GM20431 (cell line): Measurements from ENCODE around the gene FSTL3.

Source experiments
- in situ Hi-C: fragments of 300-500 bp; cut with MseI, MboI; formaldehyde crosslinking; loops from one replicate; pipeline ENCODE4 v1.15.0; 2020; ENCODE audit warnings: low sequenced_read_pairs; ENCODE audit not compliant: unreplicated experiment

Gene FSTL3

DNA sequence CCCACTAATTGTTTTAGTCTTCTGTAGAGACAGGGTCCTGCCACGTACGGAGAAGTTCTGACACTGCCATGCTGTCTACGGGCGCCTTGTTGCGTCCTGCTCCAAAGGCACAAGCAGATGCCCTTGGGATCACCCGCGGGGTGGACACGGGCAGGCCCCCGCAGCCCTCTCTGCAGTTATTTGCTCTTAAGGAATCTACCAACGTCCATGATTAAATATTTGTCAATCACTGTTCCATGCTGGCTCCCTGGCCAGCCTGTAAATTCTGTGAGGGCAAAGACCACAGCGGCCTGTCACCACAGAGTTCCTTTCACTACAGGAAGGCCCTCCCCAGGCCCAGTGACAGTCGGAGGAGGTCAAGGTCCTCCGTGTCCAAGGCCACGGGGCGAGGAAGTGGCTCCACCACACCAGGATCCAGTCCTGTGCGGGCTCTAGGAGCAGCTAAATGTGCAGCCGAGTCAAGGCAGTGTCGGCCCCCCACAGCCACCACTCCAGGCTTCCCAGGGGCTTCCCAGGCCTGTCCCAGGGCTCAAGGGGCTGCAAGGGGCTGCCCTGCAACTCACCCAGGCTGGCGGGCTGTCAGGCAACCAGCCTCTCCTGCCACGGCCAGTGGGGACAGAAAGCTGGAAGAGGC, 15.3 kb upstream of the FSTL3 start:
- in situ Hi-C loops = loop anchor here (10.0 kb wide), 1 partner anchor 74 kb away; no protein-coding TSS in a partner anchor

DNA sequence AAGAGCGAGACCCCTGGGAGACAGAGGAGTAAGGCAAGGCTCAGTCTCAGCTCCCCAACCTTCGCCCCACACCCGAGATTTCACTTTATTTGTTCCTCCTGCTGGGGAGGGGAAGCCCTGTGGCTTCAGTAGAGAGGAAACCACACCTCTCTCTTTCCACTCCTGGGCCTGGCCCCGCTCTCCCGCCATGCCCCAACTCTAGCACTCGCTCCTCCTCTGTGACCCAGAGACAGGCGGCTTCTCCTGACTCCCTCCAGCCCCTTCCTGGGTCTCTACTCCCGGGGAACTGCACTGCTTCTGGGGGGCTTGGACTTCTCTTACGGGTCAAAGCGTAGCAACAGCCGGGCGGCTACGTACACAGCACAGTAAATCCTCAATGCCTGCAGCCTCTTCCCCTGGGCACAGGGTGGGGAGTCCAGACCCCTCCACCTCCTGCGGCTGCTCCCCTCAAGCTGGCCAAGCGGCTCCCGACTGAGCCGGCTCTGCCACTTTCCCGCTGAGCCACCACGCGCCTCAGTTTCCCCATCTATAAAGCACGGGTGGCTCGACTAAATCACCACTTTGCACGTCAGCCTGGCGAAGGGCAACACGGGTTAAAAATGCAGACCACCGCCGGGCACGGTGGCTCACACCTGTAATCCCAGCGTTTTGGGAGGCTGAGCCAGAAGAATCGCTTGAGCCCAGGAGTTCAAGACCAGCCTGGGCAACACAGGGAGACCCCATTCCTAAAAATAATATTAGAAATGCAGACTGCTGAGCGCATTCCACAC, 14.6 kb upstream of the FSTL3 start:
- in situ Hi-C loops = loop anchor here (10.0 kb wide), 1 partner anchor 73 kb away; no protein-coding TSS in a partner anchor

DNA sequence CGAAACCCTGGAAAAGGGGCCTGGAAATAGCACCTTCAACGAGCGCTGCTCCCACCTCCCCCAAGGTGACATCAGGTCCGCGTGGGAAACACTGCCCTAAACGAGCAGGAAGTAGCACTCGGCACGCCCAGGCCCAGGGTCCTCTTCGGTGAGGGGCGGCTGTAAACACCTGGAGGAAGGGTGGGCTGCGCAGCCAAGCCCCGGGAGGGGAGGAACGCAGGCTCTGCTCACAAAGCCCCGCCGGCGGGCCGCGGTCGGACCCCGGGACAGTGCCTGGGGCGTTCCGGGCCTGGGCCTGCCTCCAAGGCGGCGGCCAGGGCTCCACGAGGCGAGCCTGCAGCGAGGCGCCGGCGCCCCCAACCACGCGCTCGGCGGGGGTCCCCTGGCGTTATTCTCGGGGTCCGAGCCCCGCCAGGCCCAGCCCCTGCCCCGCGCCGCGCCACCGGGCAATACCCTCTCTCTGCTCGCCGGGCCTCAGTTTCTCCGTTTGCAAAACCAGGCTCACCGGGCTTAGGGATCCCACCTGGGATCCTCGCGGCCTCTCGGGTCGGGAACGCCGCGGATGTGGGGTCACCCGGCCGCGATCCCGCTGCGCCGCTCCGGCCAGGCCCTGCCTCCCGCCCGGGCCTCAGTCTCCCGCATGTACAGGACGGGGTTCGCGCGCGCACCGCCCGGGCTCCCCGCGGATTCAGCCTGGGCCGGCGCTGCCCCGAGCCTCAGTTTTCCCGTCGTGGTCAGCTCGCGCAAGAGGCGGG, 13.8 kb upstream of the FSTL3 start:
- in situ Hi-C loops = loop anchor here (10.0 kb wide), 1 partner anchor 72 kb away; no protein-coding TSS in a partner anchor

DNA sequence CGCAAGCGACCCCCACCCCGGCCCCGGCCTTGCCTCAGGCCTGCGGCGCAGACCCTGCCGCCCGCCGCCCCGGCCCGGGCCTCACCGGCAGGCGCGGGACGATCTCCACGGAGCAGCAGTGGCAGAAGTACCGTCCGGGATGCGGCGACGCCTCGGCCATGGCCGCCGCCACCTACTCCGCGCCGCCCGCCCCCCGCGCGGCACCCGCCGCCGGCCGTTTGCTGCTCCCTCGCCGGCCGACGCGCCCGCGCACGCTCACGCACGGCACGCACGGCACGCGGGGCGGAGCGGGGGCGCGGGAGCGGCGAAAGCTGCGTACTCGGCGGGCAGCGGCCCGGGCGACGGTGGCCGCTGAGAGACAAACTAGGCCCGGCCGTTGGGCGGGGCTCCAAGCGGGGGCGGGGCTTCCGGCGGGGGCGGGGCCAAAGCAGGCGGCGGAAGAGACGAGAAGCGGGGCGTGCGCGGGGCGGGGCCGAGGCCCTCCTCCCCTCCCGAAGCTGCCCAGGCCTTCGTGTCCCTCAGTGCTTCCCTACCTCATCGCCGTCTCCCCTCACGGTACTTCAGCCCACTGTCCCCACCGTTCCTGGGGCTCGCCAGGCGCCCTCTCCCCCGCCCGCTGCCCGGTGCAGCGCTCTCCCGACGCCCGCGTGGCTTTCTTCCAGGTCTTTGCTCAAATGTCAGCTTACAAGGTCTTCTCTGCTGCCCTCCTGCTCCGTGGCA, 13.1 kb upstream of the FSTL3 start, which contains the start of gene RNF126:
TSS of gene RNF126 (minus strand) at position 253 of the 720 bp plus-strand sequence. CDS start at position 160, 93 bp downstream.
- in situ Hi-C loops = loop anchor here (10.0 kb wide), 1 partner anchor 72 kb away; no protein-coding TSS in a partner anchor

DNA sequence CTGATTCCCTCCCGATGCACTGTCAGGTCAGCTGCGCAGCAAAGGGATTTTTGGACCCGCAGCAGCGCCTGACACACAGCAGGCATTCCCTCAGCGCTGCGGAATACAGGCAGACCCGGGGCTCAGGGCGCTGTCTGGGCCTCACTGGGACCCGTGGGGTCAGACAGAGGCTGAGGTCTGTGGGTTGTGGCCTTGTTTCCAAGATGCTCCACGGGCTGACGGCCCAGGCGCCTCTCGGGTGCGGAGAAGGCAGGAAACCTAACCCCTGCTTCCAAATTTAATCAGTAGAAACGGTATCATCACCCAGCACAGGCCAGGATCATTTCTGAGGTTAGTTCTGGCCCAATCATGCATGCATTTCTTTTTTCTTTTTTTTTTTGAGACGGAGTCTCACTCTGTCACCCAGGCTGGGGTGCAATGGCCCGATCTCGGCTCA, 12.5 kb upstream of the FSTL3 start:
- in situ Hi-C loops = loop anchor here (10.0 kb wide), 1 partner anchor 71 kb away; no protein-coding TSS in a partner anchor

DNA sequence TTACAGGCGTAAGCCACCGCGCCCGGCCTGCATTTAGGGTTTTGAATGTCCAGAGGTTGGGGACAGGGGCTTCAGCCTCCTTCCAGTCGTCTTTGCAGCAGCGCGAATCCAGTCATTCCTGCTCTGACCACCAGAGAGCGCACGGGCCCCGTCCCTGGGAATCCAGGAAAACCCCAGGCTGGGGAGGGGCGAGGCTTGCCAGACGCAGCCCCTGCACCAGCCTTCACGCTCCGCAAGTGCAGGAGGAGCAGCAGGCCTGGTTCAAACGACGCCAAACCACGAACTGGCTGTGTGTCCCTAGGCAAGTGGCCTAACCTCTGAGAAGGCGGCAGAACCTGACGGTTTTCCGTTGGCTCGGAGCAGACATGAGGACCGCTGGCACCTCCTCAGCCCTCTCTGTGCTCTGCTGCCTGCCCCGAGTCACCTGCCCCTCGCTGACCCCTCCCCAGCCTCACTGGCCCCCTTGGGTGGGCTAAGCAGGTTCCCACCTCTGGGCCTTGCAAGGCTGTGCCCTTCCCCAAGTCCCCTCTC, 11.2 kb upstream of the FSTL3 start:
- in situ Hi-C loops = loop anchor here (10.0 kb wide), 1 partner anchor 70 kb away; no protein-coding TSS in a partner anchor

DNA sequence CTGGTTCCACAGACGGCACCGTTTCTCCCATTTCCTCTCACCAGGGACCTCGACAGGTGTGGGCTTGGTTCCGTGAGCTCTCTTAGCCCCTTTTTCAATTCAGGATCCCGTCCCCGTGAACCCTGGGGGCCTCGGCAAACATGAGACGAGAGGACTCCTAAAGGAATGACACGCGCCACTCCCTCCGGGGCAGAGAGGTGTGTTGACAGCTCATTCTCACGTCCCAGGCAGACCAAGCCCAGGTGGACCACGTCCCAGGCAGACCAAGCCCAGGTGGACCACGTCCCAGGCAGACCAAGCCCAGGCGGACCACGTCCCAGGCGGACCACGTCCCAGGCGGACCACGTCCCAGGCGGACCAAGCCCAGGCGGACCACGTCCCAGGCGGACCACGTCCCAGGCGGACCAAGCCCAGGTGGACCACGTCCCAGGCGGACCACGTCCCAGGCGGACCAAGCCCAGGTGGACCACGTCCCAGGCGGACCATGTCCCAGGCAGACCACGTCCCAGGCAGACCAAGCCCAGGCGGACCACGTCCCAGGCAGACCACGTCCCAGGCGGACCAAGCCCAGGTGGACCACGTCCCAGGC, 9.1 kb upstream of the FSTL3 start:
- in situ Hi-C loops = loop anchor here (10.0 kb wide), 1 partner anchor 68 kb away; no protein-coding TSS in a partner anchor

DNA sequence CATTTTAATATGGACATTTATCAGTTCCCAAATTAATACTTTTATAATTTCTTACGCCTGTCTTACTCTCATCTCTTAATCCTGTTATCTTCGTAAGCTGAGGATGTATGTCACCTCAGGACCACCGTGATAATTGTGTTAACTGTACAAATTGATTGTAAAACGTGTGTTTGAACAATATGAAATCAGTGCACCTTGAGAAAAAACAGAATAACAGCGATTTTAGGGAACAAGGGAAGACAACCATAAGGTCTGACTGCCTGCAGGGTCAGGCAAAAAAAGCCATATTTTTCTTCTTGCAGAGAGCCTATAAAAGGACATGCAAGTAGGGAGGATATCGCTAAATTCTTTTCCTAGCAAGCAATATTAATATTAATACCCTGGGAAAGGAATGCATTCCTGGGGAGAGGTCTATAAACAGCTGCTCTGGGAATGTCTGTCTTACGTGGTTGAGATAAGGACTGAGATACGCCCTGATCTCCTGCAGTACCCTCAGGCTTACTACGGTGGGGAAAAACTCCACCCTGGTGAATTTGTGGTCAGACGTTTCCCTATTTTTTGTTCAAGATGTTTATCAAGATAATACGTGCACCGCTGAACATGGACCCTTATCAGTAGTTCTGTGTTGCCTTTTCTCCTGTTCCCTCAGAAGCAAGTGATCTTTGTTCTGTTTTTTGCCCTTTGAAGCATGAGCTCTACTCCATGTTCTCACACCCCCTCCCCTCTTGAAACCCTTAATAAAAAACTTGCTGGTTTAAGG, 7.3 kb upstream of the FSTL3 start:
- in situ Hi-C loops = loop anchor here (10.0 kb wide), 1 partner anchor 66 kb away; no protein-coding TSS in a partner anchor

DNA sequence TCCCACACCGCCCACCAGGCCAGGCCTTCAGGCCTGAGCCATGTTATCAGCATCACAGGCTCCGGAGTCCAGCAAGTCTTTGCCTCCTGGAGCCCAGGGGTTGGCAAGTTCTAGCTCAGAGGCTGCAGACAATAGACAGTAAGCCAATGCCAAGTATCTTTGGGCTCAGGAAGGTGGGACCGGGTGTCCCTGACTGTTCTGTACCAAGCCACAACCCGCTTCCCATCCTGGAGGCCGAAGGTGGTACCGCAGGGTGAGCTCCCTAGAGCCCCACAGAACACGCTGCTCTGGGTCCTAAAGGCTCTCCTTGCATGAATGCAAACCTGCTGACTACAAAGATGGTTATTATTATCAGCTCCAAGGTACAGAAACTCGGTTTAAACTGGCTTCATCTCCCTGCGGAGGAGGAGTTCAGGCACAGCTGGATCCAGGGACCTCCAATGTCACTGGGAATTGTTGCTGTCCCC, 5.5 kb upstream of the FSTL3 start:
- in situ Hi-C loops = no loop called here

DNA sequence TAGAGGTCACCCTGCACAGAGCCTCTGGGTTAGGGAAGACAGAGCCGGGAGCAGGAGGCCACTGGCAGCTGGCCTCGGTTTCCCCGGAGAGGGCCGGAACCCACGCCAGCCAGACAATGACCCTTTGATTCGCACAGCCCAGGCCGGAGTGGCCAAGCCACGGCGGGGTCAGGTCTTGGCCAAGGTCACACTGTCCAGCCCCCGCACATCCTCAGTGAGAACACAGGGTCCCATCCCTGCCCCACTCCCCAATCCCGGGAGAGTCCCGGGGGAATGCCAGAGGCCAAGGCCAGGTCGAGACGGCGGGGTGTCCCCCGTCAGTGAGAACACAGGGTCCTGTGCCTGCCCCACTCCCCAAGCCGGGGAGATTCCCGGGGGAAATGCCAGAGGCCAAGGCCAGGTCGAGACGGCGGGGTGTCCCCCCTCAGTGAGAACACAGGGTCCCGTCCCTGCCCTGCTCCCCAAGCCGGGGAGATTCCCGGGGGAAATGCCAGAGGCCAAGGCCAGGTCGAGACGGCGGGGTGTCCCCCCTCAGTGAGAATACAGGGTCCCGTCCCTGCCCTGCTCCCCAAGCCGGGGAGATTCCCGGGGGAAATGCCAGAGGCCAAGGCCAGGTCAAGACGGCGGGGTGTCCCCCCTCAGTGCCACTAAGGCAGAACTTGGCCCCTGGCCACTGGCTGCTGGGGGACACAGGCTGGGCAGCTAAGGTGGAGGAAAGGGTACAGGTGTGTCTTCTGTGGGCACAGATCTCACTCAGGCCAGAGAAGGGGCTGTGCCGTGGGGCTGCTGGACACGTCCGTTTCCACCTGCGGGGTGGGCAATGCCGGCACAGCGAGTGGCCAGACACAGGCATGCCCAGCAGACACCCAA, 1.7 kb upstream of the FSTL3 start:
- in situ Hi-C loops = no loop called here

DNA sequence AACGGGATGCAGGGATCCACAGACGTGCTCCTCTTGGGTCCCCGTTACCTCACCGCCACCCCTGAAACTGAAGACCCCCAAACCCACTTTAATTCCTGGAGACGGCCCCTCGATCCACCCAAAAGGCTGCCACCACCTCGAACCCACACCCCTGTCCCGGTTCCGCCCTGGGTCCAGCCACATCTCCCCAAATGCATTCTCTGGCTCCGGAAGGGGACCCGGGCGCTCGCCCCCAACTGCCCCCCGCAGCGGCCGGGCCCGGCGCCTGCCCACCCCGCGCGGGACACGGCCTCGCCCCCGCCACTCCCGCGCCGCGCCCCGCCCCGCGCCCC, 219 bp upstream of the FSTL3 start:
- in situ Hi-C loops = no loop called here

DNA sequence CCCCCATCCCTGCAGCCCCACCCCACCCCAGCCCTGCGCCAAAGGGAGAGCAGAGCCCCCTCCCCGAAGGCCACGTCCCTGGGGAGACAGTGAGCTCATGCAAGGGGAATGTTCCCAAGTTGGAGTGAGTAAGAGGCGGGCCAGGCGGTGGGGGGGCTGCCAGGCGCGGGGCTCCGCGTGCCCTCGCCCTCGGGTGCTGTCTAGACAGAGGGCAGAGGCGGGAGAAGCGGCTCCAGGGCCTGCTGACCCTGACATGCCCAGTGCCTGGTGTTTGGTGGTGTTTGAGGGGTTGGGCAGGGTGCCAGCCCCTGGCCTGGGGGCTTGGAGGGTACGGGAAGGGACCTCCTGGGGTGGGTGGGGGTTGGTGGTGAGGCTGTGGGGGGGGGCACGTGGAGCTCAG, 1.0 kb downstream of the FSTL3 start:
- in situ Hi-C loops = no loop called here

DNA sequence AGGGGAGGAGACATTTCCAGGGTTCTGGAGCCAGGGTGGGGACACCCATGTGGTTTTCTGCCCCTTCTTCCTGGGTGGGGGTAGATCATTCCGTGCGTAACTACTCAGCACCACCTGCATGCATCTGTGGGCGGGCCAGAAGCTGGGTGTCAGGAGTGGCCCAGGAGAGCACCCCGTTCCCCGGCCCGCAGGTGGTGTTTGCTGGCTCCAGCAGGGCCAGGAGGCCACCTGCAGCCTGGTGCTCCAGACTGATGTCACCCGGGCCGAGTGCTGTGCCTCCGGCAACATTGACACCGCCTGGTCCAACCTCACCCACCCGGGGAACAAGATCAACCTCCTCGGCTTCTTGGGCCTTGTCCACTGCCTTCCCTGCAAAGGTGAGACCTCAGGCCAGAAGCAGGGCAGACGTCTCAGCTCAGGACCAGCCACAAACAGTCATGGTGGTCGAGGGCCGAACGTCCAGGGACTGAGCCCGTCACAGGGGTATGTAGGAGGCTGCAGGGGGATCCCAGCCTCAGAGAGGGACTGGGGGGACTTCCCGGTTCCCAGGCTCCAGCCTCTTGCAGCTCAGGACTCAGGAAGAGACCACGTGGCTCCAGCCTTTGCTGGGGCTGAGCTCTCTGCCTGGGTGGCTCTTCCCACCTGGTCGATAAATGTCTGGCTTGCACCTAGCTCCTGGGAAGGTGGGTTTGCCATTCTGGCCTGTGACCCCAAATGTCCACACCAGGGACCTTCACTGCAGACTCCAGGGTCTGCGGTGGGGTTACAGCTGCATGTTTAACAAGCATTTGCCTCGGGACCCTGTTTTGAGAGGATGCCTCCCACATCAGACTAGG, 1.6 kb downstream of the FSTL3 start:
- in situ Hi-C loops = no loop called here

DNA sequence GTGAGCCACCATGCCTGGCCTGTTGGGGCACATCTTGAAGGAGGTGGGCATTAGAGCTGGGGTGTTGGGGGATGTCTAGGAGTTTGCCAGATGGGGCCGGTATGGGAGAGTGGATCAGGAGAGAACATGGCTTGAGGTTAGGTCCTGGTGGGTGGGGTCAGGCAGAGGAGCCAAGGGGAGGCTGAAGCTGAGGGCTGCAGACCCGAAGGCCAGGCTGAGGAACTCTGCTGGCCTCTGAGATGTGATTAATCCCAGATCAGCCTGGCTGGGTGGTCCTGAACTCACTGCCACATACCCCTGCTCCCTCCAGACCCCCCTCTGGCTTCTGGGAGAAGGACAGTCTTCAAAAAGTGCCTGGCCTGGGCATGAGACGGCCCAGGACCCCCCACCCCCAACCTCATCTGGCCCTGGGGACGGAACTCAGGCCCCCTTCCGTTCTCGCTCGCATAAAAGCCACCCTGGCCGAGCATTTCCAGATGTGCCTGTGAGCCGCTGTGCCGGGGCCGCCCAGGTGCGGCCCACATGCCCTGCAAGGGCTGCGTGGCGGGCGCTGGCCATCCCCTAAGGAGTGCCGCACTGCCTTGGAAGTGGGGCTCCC, 2.7 kb downstream of the FSTL3 start:
- in situ Hi-C loops = no loop called here

DNA sequence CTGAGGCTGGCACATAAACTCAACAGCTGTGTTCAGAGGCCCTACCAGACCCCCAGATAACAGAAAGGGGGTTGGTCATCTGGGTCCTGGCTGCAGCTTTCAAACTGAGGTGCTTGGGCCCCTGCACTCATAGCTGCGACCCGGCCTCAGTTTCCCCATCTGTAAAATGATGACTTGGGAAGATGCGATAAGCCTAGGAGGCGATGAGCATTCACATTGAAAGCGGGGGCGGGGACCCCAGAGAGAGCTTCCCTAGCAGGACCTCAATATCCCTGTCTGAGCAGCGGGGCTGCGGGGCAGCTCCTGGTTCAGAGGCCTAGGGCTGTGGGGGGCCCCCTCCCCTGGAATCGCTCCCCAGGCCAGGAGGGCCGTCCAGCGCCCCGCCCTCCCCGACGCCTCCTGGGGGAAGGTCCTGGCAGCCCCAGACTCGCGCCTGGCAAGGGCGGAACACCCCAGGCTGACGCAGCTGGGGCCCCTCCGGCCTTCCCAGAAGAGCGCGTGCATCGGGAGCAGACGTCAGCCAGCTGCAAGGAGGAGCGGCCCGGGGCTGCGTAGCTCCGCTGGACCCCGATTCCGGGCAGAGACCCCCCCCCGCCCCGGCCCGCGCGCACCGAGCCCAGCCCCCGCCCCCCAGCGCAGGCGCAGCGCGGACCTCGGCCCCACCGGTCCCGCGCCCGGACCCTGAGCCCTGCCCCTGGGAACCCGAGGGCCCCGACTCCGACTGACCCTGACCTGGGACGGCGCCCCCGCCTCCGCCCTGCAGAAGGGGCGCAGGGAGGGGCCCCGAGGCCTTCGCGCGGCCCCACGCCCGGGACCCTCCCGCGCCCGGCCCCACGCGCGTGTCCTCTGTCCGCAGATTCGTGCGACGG, 3.5 kb downstream of the FSTL3 start:
- in situ Hi-C loops = no loop called here
